ENCODE data around the gene CRY2.

Gene CRY2

GRCh38 chr11:45872651-45873356, 25.5 kb downstream of the CRY2 start:
- no peak overlapping the region for H3K27ac ChIP-seq
- TF ChIP-seq ZFX (IDR thresholded peaks at IDR 0.05; ENCODE audit: borderline replicate concordance) (no peak), CTCF (IDR thresholded peaks at IDR 0.05) (peak; percentile 75)

- TF ChIP-seq CTCF (IDR thresholded peaks at IDR 0.05): no peak
- H3K27ac ChIP-seq: no peak overlapping the region
These were observed 29.1 kb downstream of the CRY2 start for GRCh38 chr11:45876401-45876800.

GRCh38 chr11:45877221-45877620, 29.9 kb downstream of the CRY2 start:
- no peak overlapping the region for H3K27ac ChIP-seq
- TF ChIP-seq CTCF (IDR thresholded peaks at IDR 0.05): no peak
- no peak for TF ChIP-seq ZFX (IDR thresholded peaks at IDR 0.05; ENCODE audit: borderline replicate concordance)

- TF ChIP-seq ZFX (IDR thresholded peaks at IDR 0.05; ENCODE audit: borderline replicate concordance): no peak
- TF ChIP-seq CTCF (IDR thresholded peaks at IDR 0.05): no peak
- no peak overlapping the region for H3K27ac ChIP-seq
These were observed 30.6 kb downstream of the CRY2 start for GRCh38 chr11:45877845-45878244.

GRCh38 chr11:45879803-45880686, 32.8 kb downstream of the CRY2 start:
- no peak overlapping the region for H3K27ac ChIP-seq
- TF ChIP-seq CTCF (IDR thresholded peaks at IDR 0.05) (no peak), ZFX (IDR thresholded peaks at IDR 0.05; ENCODE audit: borderline replicate concordance) (no peak)

- TF ChIP-seq ZFX (IDR thresholded peaks at IDR 0.05; ENCODE audit: borderline replicate concordance): no peak
- TF ChIP-seq CTCF (IDR thresholded peaks at IDR 0.05): no peak
- H3K27ac ChIP-seq: no peak overlapping the region
These were observed 33.7 kb downstream of the CRY2 start for GRCh38 chr11:45880772-45881570.
